IMR-90 (cell line): ENCODE results near the gene RPL18.

Source experiments
- CEBPB ChIP-seq: IDR thresholded peaks from 2 replicates; pipeline ENCODE4 v1.6.1; 2012; ENCODE audit warnings: low read depth, low read length, improper control_type of control experiment
- CTCF ChIP-seq: conservative IDR thresholded peaks from 2 replicates; pipeline ENCODE4 v1.5.1; 2012; ENCODE audit warnings: mild to moderate bottlenecking, low read depth, low read length, improper control_type of control experiment
- ELK1 ChIP-seq: fragments of 150-350 bp; IDR thresholded peaks from 2 replicates; pipeline ENCODE4 v1.6.1; 2016; ENCODE audit warnings: low read depth, mild to moderate bottlenecking, low read length, moderate library complexity, borderline replicate concordance
- MXI1 ChIP-seq: IDR thresholded peaks from 2 replicates; pipeline ENCODE4 v1.6.1; 2012; ENCODE audit warnings: low read depth, mild to moderate bottlenecking, low read length, moderate library complexity, borderline replicate concordance
- POLR2A ChIP-seq: IDR thresholded peaks from 2 replicates; pipeline ENCODE4 v1.6.1; 2012; ENCODE audit warnings: mild to moderate bottlenecking, low read depth, low read length
- RCOR1 ChIP-seq: IDR thresholded peaks from 2 replicates; pipeline ENCODE4 v1.6.1; 2012; ENCODE audit warnings: mild to moderate bottlenecking, low read length, improper control_type of control experiment; ENCODE audit not compliant: insufficient replicate concordance
- RFX5 ChIP-seq: IDR thresholded peaks from 2 replicates; pipeline ENCODE4 v1.8.0; 2012; ENCODE audit warnings: low read depth, mild to moderate bottlenecking, low read length, moderate library complexity

GRCh38 chr19:48625891-48626327 lies 6.9 kb upstream of the RPL18 start:
- no peak for TF ChIP-seq POLR2A
- no peak for TF ChIP-seq CTCF
- no peak for TF ChIP-seq ELK1
- TF ChIP-seq CEBPB: no peak
- TF ChIP-seq RCOR1: no peak
- no peak for TF ChIP-seq MXI1
- TF ChIP-seq RFX5: no peak
